ENCODE measurements around the gene BCL11B.

Gene BCL11B

DNA sequence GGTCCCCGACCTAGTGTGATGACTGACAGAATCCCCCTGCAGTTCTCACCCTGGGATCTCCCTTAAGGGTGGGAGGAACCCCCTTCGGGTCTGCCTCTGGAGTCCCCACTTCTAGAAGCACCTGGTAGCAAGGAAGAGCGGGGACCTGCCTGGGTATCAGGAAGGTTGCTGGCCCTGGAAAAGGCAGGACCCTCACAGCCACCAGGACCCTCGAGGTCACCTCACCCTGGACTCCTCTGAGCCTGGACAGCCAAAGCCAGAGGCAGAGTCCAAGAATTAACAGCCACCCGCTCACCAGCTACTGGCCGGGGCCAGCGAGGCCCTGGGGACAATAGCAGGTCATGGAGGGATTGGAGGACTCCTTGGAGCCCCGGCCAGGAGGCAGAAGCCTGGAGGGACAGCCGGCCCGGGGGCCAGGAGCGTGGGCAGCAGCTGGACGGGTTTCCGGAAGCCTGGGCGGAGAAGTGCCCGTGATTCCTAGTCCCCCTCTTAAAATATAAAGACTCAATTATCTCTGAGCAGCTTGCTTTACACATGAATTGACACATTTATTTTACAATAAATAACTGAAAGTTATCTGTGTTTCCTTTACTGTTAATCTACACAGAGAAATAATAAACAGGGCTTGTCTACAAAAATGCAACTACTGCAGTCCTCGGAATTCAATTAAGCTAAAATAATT is 17.5 kb downstream of the BCL11B start:
- DNase-seq (ENCODE audit: low read depth), result no peak

DNA sequence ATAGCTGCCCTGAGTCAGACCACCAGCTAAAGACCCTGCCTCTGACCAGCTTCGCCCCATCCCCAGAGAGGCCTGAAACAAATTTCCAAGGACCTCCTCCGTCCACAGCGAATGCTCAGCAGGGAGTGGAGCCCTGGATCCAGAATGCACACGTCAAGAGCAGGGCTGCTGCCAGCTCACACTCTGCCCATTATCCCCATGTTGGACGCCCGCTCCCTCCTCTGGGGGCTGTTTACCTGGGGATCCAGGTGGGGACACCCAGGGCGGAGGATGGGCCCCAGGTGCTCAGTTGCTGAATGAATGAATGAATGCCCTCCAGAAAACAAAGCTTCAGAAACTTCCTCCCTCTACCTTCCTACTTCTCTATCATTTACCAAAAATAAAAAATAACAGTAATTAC is 18.1 kb downstream of the BCL11B start:
- DNase-seq (ENCODE audit: low read depth), result no peak

- DNase-seq (ENCODE audit: low read depth), result no peak
Observed at GRCh38 chr14:99252940-99253868, 18.8 kb downstream of the BCL11B start.

DNA sequence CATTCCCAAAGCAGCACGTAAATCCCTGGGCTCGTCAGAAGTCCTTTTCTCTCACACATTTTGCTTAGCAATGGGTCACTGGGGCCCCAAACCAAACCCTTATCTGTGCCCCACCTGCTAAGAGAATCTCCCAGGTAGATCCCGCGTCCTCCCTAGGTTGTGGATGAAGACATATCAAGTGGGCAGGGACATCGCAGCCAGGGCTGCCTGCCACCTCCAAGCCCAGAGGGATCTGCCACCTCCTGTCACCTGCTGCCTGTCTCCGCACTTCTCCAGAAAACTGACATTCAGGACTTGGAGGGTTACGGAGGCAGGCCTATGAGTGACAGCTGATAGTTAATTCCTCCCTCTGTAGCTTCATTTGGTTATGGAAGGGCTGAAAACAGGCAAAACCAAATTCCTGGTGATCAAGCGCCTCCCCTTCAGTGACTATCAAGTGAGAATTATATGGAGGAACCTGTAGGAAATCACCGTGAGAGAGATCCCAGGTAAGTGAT is 19.5 kb downstream of the BCL11B start:
- DNase-seq (ENCODE audit: low read depth), result no peak

DNA sequence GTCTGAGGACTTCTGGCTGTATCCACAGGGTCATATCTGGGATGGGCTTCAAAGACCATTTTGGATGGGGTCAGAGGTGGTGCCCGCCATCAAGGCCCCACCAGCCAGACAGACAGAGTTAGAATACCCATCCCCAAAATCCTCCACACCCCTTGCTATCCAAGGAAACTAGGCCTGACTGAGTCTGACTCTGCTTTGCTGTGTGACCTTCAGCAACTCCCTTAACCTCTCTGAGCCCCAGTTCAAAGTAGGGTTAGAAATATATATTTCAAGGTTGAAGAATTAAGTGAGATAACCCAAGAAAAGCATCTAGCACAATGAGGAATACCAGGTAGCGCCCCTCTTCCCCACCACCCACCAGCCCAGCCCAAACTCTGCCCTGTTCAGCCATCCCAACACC is 20.3 kb downstream of the BCL11B start:
- DNase-seq (ENCODE audit: low read depth), result no peak

DNA sequence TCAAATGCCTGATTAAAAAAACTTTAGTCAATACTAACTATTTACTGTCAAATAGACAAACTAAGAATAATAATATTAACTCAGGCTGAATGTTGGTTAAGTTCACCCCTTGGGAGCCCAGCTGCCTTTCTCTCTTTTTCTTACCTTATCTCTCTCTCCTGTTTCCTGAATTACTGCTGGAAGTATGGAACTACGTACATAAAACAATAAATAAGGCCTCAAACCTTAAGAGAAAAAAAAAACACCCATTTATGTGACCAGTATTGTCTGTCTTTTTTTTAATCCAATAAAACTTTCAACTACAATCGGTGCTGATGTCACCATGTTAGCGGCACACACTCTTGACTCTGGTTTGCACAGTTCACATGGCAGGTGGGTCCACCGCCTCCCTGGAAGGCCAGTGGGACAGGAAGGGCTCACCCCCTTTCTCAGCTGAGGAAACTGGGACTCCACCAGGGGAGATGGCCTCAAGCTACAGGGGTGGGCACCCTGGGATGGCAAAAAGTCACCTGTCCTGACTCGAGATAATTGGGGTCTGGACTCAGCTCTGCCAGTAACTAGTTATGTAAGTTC is 21.3 kb downstream of the BCL11B start:
- no peak for DNase-seq (ENCODE audit: low read depth)

GRCh38 chr14:99249389-99249788 is 22.6 kb downstream of the BCL11B start:
- no peak for DNase-seq (ENCODE audit: low read depth)

GRCh38 chr14:99248761-99249171 is 23.2 kb downstream of the BCL11B start:
- DNase-seq (ENCODE audit: low read depth), result no peak

- DNase-seq (ENCODE audit: low read depth), result no peak
Observed at GRCh38 chr14:99247772-99248171, 24.2 kb downstream of the BCL11B start.

DNA sequence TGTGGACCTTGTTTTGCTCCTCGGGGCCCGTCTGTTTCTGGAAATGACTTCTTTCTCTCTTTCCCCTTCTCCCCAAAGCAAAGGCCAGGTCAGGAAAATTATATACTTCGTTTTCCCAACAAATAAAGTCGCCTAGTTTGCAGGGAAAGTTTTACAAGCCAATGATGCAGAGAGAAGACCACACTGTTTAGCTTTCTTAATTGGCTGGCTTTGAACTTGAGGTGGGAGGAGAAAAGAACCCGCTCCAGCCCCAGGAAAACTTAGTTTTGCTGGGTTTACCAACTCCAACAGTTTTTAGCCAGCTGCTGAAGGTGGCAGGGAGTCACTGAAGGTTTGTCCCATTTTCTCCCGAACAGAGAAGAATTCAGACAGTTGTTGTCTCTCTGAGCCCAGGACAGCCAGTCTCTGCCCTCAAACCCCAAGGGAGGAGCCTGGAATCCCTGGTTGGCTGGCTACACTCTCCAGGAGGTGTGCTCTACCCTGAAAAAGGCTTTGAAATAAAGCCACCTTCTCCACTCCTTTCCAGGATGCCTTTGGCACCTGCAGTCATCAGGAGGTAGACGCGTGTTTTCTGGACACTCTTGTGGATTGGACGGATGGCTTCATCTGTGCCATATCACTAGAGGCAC is 24.8 kb downstream of the BCL11B start:
- DNase-seq (ENCODE audit: low read depth), result no peak

DNA sequence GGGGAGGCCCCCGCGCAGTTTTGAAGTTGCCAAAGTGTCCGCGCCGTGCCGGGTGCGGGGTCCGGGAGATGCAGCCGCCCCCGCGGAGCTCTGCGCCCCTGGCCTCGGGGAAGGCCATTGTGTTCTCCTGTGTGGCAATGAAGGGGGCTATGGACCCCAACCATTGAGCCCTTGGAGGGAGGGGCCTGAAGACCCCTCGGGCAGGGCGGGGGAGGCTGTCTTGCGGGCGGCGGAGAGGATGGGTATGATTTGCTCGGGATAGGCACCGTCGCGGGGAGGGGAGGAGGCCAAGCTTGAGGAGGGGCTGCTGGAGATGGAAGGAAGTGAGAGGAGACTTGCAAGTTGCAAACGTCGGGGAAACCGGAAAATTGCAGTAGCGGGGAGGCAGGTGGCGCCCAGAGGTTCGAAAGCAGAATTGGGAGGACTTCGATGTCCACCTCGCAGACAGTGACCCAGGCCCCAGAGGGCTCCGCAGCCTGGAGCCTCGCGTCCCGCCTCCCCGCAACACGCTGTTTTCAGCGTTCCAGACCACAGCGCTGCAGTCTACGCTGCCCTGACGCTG is 25.4 kb downstream of the BCL11B start:
- DNase-seq (ENCODE audit: low read depth), result no peak

DNA sequence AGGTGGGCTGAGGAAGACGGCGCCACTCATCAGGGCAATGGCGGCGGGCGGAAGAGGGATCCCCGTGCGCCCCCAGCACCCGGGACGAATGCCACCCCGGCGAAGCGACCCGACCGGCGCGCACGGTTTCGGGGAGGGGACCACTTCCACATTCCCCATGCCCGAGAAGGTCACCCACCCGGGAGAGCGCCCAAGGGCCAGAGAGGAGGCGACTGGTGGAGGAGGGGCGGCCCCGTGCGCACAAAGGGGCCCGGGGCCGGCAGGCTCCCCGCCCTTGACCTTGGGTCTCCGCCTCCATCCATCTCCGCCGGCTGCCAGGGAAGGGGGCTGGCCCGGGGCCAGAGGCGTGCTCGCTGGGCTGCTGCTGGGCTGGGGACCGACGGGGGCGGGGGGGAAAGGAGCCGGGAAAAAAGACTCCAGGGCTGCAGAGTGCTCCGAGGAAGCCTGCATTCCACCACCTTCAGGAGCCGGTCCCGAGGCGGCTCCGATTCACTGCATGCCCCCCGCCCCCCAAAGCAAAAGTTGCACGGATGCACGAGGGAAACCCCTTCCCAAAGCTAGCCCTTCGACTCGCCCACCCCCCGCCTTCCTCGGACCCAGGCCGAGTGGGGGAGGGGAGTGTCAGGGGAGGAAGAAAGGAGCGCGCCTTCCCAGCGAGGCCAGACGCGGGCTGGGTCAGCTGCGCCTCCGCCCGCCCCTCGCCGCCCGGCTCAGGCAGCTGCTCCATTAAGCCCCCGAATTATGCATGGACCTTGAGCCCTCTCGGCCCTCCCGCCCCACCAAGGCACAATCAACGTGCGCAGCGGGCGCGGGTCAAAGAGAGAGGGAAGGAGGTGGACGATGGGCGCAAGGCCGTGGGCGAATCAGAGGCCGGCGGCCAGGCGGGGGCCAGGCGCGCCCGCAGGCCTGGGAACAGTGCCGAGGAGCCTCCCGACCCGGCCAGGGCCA is 26.2 kb downstream of the BCL11B start:
- no peak for DNase-seq (ENCODE audit: low read depth)

DNA sequence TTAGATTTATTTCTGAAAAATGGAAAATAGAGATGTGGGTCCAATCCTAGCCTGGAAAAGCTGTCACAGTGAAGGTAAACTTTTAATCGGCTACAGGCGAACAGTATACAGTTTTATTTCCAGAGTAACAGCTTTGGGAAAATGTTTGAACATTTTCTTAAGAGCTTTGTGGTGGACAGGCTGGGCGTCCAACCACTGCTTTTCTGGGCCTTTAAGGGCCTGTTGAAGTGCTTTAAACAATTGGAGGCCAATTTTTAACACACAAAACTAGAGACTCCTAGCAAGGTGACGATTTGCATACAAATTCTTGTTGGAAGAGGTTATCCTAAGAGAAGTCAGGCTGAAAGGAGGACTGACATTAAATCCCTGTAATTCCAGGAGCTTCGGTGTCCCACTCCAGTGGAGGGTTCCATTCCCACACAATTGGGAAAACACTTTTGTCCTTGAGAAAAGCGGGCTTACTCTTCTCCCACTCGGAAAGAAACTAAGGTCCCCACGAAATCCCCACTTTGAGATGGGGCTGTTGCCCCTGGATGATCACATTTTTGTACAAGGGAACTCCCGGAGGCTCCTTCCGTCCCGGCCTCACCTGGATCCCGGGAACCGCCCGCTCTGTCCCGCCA is 26.9 kb downstream of the BCL11B start:
- DNase-seq (ENCODE audit: low read depth), result no peak

- no peak for DNase-seq (ENCODE audit: low read depth)
Observed at GRCh38 chr14:99244367-99244901, 27.6 kb downstream of the BCL11B start.

- DNase-seq (ENCODE audit: low read depth), result no peak
Observed at GRCh38 chr14:99242816-99243721, 28.9 kb downstream of the BCL11B start.

- no peak for DNase-seq (ENCODE audit: low read depth)
Observed at GRCh38 chr14:99242238-99242637, 29.8 kb downstream of the BCL11B start.

DNA sequence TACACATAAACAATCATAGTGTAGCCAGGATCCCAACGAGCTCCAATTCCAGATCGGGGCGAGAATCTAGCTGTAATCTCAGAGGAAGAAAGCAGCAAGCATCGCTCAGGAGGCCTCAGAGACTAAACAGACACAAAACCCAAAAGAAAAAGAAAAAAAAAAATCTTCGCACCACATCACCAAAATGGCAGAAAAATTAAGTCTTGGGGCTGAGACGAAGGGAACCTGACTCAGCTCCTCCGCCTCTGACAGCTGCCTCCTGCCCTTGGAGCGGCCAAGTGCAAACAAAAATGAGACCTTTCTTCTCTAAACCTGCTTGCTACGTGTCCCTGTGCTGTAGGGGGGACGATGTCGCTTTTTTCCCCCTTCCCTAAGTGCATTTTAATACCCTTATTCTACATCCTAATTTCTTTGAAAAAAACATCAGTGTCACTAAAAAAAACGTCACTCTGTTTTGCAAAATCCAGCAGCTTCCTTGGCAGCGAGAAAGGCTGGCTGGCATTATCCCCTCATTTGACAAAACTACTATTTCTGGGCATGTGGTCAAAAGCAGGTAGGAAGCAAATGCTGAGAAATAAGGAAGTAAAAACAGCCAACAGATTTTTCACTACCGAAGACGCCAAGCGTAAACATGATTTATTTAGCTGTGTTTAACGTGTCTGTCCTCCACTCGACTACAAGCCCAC is 30.5 kb downstream of the BCL11B start:
- DNase-seq (ENCODE audit: low read depth), result no peak

DNA sequence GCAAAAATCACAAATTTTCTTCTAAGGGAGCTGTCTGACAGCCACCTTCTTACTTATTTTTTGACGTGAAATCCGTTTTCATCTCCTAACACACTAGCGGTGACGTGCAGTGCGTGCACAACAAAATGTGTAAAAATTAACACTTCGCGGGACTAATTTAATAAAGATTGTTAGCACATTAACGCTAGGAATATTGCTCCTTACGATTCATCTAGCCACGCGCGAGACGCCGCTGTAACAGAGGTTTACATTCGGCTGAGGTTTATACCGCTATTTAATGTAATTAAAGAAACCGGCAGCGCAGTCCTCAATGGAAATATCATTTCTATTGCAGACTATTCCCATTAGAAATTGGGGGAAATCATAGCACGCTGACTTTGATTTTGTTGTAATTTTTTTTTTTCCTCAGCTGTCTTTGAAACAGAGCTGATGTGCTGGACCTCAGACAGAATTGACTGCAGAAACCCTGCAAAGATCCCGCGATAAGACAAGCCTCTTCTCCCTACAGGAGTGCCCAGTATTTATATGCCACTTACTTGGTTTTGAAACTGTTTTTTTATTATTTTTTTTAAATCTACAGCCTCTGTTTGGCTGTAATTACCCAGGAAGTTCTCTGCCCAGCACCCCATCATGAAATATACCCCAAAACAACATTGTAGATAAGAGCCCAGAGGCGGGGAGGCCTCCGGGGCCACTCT is 31.2 kb downstream of the BCL11B start:
- no peak for DNase-seq (ENCODE audit: low read depth)

Measured in stimulated activated CD8-positive, alpha-beta memory T cell treated with anti-CD3 and anti-CD28 coated beads, Interleukin-7, amount 100 ng/mL, for 24 hours (primary cell).